HEK293T (cell line): ENCODE results near the gene WNK2.

Experiments used
- CTCF ChIA-PET: fragments of 350-600 bp; formaldehyde crosslinking; extraction: SDS; loops from one replicate; lab custom pipeline; 2021; ENCODE audit warnings: antibody characterized with exemption, inconsistent platforms; lab: Yijun Ruan, JAX
- POLR2A ChIA-PET: fragments of 350-600 bp; formaldehyde crosslinking; extraction: SDS; loops from one replicate; lab custom pipeline; 2020; ENCODE audit warnings: antibody characterized with exemption, inconsistent platforms; lab: Yijun Ruan, JAX
- DNase-seq: peaks from one replicate; pipeline ENCODE4 v3.0.0; 2012; ENCODE audit warnings: mixed read lengths; ENCODE audit errors: extremely low spot score
- ARNT ChIP-seq: fragments of 450-650 bp; IDR thresholded peaks from 2 replicates; pipeline ENCODE4 v1.6.1; 2017; ENCODE audit warnings: mild to moderate bottlenecking
- BHLHE40 ChIP-seq: fragments of 450-650 bp; IDR thresholded peaks from 2 replicates; pipeline ENCODE4 v1.6.1; 2016; ENCODE audit warnings: mild to moderate bottlenecking, moderate library complexity, borderline replicate concordance
- CTBP1 ChIP-seq: fragments of 450-650 bp; IDR thresholded peaks from 2 replicates; pipeline ENCODE4 v1.6.1; 2016; ENCODE audit warnings: borderline replicate concordance
- ELF4 ChIP-seq: fragments of 450-650 bp; IDR thresholded peaks from 2 replicates; pipeline ENCODE4 v1.6.1; 2017; ENCODE audit warnings: antibody characterized with exemption
- FOXA1 ChIP-seq: fragments of 450-650 bp; IDR thresholded peaks from 2 replicates; pipeline ENCODE4 v1.6.1; 2016; ENCODE audit warnings: mild to moderate bottlenecking
- FOXK2 ChIP-seq: fragments of 450-650 bp; IDR thresholded peaks from 2 replicates; pipeline ENCODE4 v1.6.1; 2016; ENCODE audit warnings: mild to moderate bottlenecking
- FOXM1 ChIP-seq: fragments of 450-650 bp; IDR thresholded peaks from 2 replicates; pipeline ENCODE4 v1.6.1; 2017; ENCODE audit warnings: mild to moderate bottlenecking, borderline replicate concordance
- HDGF ChIP-seq: fragments of 450-650 bp; IDR thresholded peaks from 2 replicates; pipeline ENCODE4 v1.6.1; 2017; ENCODE audit warnings: antibody characterized with exemption, borderline replicate concordance
- L3MBTL2 ChIP-seq: fragments of 450-650 bp; conservative IDR thresholded peaks from 2 replicates; pipeline ENCODE4 v1.6.1; 2016; ENCODE audit warnings: mild to moderate bottlenecking
- LEF1 ChIP-seq: fragments of 450-650 bp; IDR thresholded peaks from 2 replicates; pipeline ENCODE4 v1.6.1; 2017; ENCODE audit warnings: mild to moderate bottlenecking, borderline replicate concordance
- NFRKB ChIP-seq: fragments of 450-650 bp; IDR thresholded peaks from 2 replicates; pipeline ENCODE4 v1.6.1; 2016; ENCODE audit warnings: mild to moderate bottlenecking, moderate library complexity
- PKNOX1 ChIP-seq: fragments of 450-650 bp; IDR thresholded peaks from 2 replicates; pipeline ENCODE4 v1.6.1; 2016
- SP1 ChIP-seq: fragments of 450-650 bp; IDR thresholded peaks from 2 replicates; pipeline ENCODE4 v1.6.1; 2017
- SUZ12 ChIP-seq: fragments of 450-650 bp; IDR thresholded peaks from 2 replicates; pipeline ENCODE4 v1.6.1; 2016; ENCODE audit warnings: mild to moderate bottlenecking
- TARDBP ChIP-seq: fragments of 450-650 bp; IDR thresholded peaks from 2 replicates; pipeline ENCODE4 v1.6.1; 2016
- ZNF384 ChIP-seq: fragments of 450-650 bp; IDR thresholded peaks from 2 replicates; pipeline ENCODE4 v1.6.1; 2016

WNK2 gene

GRCh38 chr9:93260263-93261066 lies 76.5 kb downstream of the WNK2 start:
- POLR2A ChIA-PET = no interaction called here
- CTCF ChIA-PET = no interaction called here
- TF ChIP-seq TARDBP = no peak
- no peak for TF ChIP-seq SP1
- no peak for TF ChIP-seq FOXA1
- TF ChIP-seq HDGF = no peak
- TF ChIP-seq L3MBTL2 = no peak
- TF ChIP-seq FOXK2 = no peak
- no peak for TF ChIP-seq LEF1
- TF ChIP-seq SUZ12 = no peak
- no peak for TF ChIP-seq ARNT
- no peak for TF ChIP-seq BHLHE40
- TF ChIP-seq NFRKB = no peak
- no peak for TF ChIP-seq ELF4
- TF ChIP-seq FOXM1 = no peak
- TF ChIP-seq ZNF384 = no peak
- no peak for TF ChIP-seq PKNOX1
- TF ChIP-seq CTBP1 = no peak
- no peak for DNase-seq

- no peak for TF ChIP-seq ARNT
- TF ChIP-seq HDGF = no peak
- TF ChIP-seq NFRKB = no peak
- TF ChIP-seq BHLHE40 = no peak
- TF ChIP-seq PKNOX1 = no peak
- TF ChIP-seq ZNF384 = no peak
- no peak for TF ChIP-seq FOXK2
- TF ChIP-seq TARDBP = no peak
- no peak for TF ChIP-seq SUZ12
- TF ChIP-seq L3MBTL2 = no peak
- TF ChIP-seq SP1 = no peak
- POLR2A ChIA-PET = no interaction called here
- CTCF ChIA-PET = no interaction called here
- no peak for DNase-seq
These were observed 77.3 kb downstream of the WNK2 start for GRCh38 chr9:93261281-93261680.

GRCh38 chr9:93261735-93262523 lies 78.0 kb downstream of the WNK2 start:
- DNase-seq = no peak
- CTCF ChIA-PET = no interaction called here
- TF ChIP-seq ARNT (no peak), TARDBP (no peak), ZNF384 (no peak), SUZ12 (no peak), FOXA1 (no peak), NFRKB (no peak), ELF4 (no peak), HDGF (no peak), LEF1 (no peak), CTBP1 (no peak), BHLHE40 (no peak), L3MBTL2 (no peak), SP1 (no peak)

GRCh38 chr9:93262537-93263310 lies 78.8 kb downstream of the WNK2 start:
- DNase-seq = no peak
- TF ChIP-seq BHLHE40 (no peak), FOXM1 (no peak), ELF4 (no peak), NFRKB (no peak), PKNOX1 (no peak), TARDBP (no peak)
- ChIA-PET POLR2A (no interaction called here), CTCF (no interaction called here)

More at GRCh38 chr9:93261735-93262523, 78.0 kb downstream of the WNK2 start:
- POLR2A ChIA-PET = no interaction called here

GRCh38 chr9:93263334-93264229 lies 79.6 kb downstream of the WNK2 start:
- ChIA-PET CTCF (no interaction called here), POLR2A (no interaction called here)
- no peak for DNase-seq

More at GRCh38 chr9:93263334-93264229, 79.6 kb downstream of the WNK2 start:
- TF ChIP-seq LEF1 (no peak), PKNOX1 (no peak), NFRKB (no peak), SP1 (no peak), HDGF (no peak), SUZ12 (no peak), TARDBP (no peak)
